Liver (tissue), 9 donors: Measurements from ENCODE around the gene DBNDD2. TPM values are rescaled to one million over a fixed set of nuclear protein-coding genes. Genes with fewer than 3 reads are reported as not detected.

Source experiments
- DNase-seq: peaks from one replicate; pipeline ENCODE4 v3.0.0-alpha.2; 2017; ENCODE audit warnings: low spot score
- H3K27ac ChIP-seq, 2 donors: one replicate each; pipeline ENCODE4 v1.7.0; 2013; ENCODE audit warnings: inconsistent platforms in 2 of 2, low read length in 2 of 2, control low read depth in 1 of 2, low read depth in 1 of 2, mild to moderate bottlenecking in 1 of 2
- H3K27me3 ChIP-seq, 4 donors: one replicate each; pipeline versions ENCODE4 v1.6.1 to v1.7.0; 2013; ENCODE audit warnings: low read length in 3 of 4, inconsistent platforms in 1 of 4, mild to moderate bottlenecking in 1 of 4, moderate library complexity in 1 of 4; ENCODE audit not compliant: control insufficient read depth in 4 of 4, insufficient read depth in 4 of 4
- H3K36me3 ChIP-seq, 4 donors: one replicate each; pipeline versions ENCODE4 v1.6.1 to v1.7.0; 2013; ENCODE audit warnings: low read length in 3 of 4, mild to moderate bottlenecking in 3 of 4, low read depth in 1 of 4, moderate library complexity in 1 of 4; ENCODE audit not compliant: control insufficient read depth in 4 of 4, insufficient read depth in 3 of 4
- H3K4me1 ChIP-seq, 4 donors: one replicate each; pipeline versions ENCODE4 v1.6.1 to v1.7.0; 2013; ENCODE audit warnings: low read length in 3 of 4, mild to moderate bottlenecking in 3 of 4, moderate library complexity in 1 of 4; ENCODE audit not compliant: control insufficient read depth in 4 of 4, insufficient read depth in 4 of 4
- H3K4me3 ChIP-seq, 3 donors: one replicate each; pipeline versions ENCODE4 v1.6.1 to v1.7.0; 2013; ENCODE audit warnings: low read length in 3 of 3, control low read depth in 1 of 3, low read depth in 1 of 3, mild to moderate bottlenecking in 1 of 3
- H3K9ac ChIP-seq, 2 donors: one replicate each; pipeline ENCODE4 v1.7.0; 2013; ENCODE audit warnings: low read length in 2 of 2, mild to moderate bottlenecking in 2 of 2, moderate library complexity in 2 of 2, control low read depth in 1 of 2, low read depth in 1 of 2
- H3K9me3 ChIP-seq, 4 donors: one replicate each; pipeline versions ENCODE4 v1.6.1 to v1.7.0; 2013; ENCODE audit warnings: low read length in 3 of 4; ENCODE audit not compliant: control insufficient read depth in 4 of 4
- ATF3 ChIP-seq: IDR thresholded peaks from 2 replicates; pipeline ENCODE4 v1.6.1; 2016; ENCODE audit warnings: antibody characterized with exemption
- EGR1 ChIP-seq, 2 donors: IDR thresholded peaks; 2 replicates each; pipeline ENCODE4 v1.6.1; 2016 to 2018; ENCODE audit warnings: antibody characterized with exemption in 2 of 2, low read depth in 2 of 2
- FOXA1 ChIP-seq: IDR thresholded peaks from 2 replicates; pipeline ENCODE4 v1.6.1; 2016; ENCODE audit warnings: antibody characterized with exemption
- FOXA2 ChIP-seq: IDR thresholded peaks from 2 replicates; pipeline ENCODE4 v1.6.1; 2016; ENCODE audit warnings: antibody characterized with exemption
- GABPA ChIP-seq, 2 donors: IDR thresholded peaks in 1 of 2; conservative IDR thresholded peaks in 1 of 2; 2 replicates each; pipeline ENCODE4 v1.6.1; 2016; ENCODE audit warnings: antibody characterized with exemption in 2 of 2, mild to moderate bottlenecking in 1 of 2, moderate library complexity in 1 of 2
- HNF4A ChIP-seq, 2 donors: conservative IDR thresholded peaks; 2 replicates each; pipeline ENCODE4 v1.6.1; 2016; ENCODE audit warnings: antibody characterized with exemption in 2 of 2, mild to moderate bottlenecking in 2 of 2
- HNF4G ChIP-seq: IDR thresholded peaks from 2 replicates; pipeline ENCODE4 v1.6.1; 2016; ENCODE audit warnings: antibody characterized with exemption
- JUND ChIP-seq, 2 donors: IDR thresholded peaks; 2 replicates each; pipeline ENCODE4 v1.6.1; 2016; ENCODE audit warnings: antibody characterized with exemption in 2 of 2
- MAX ChIP-seq: IDR thresholded peaks from 2 replicates; pipeline ENCODE4 v1.6.1; 2016; ENCODE audit warnings: antibody characterized with exemption
- NR2F2 ChIP-seq: IDR thresholded peaks from 2 replicates; pipeline ENCODE4 v1.6.1; 2016; ENCODE audit warnings: antibody characterized with exemption
- RAD21 ChIP-seq, 2 donors: IDR thresholded peaks; 2 replicates each; pipeline ENCODE4 v1.6.1; 2016; ENCODE audit warnings: antibody characterized with exemption in 2 of 2, mild to moderate bottlenecking in 2 of 2
- REST ChIP-seq: IDR thresholded peaks from 2 replicates; pipeline ENCODE4 v1.6.1; 2016; ENCODE audit warnings: antibody characterized with exemption, mild to moderate bottlenecking
- RXRA ChIP-seq, 2 donors: IDR thresholded peaks; 2 replicates each; pipeline ENCODE4 v1.6.1; 2017 to 2018; ENCODE audit warnings: antibody characterized with exemption in 2 of 2, mild to moderate bottlenecking in 1 of 2
- SP1 ChIP-seq: IDR thresholded peaks from 2 replicates; pipeline ENCODE4 v1.6.1; 2018; ENCODE audit warnings: antibody characterized with exemption, mild to moderate bottlenecking
- TAF1 ChIP-seq: conservative IDR thresholded peaks from 2 replicates; pipeline ENCODE4 v1.6.1; 2016; ENCODE audit warnings: antibody characterized with exemption, mild to moderate bottlenecking
- YY1 ChIP-seq: IDR thresholded peaks from 2 replicates; pipeline ENCODE4 v1.6.1; 2016; ENCODE audit warnings: antibody characterized with exemption, mild to moderate bottlenecking
- ZBTB33 ChIP-seq: IDR thresholded peaks from 2 replicates; pipeline ENCODE4 v1.6.1; 2016; ENCODE audit warnings: antibody characterized with exemption
- WGBS: extraction: QIAGEN DNeasy Blood & Tissue Kit; methylation state at CpG from one replicate; pipeline ENCODE4 v1.1.7; 2013; 5-methylcytosine and 5-hydroxymethylcytosine counted together
- polyA plus RNA-seq, 2 donors: library from polyadenylated mRNA; stranded (reverse) in 1 of 2; unstranded in 1 of 2; fragments of 200-250 nt in 1 of 2; fragments of >200 nt in 1 of 2; fragmentation: Nextera tagmentation in 1 of 2; extraction: Ambion mirVana in 1 of 2; gene quantifications; one replicate each; pipeline versions ENCODE4 v1.2.1 to v1.2.3, GENCODE V29; 2013 to 2015
- total RNA-seq, 2 donors: library from RNA; depleted of rRNA; stranded (reverse); fragments of >200 nt; gene quantifications; one replicate each; pipeline ENCODE4 v1.2.3, GENCODE V29; 2014
- TF ChIP-seq, protein P1 (sequence below): fragments of 150-350 bp; IDR thresholded peaks from 2 replicates; pipeline ENCODE4 v1.5.1; 2017; ENCODE audit warnings: improper control_type of control experiment, low read depth, low read length; ENCODE audit not compliant: missing input control
- donor health status: healthy.
- donor health status: healthy.
- donor health status: healthy.
- donor health status: healthy.
- donor health status: healthy.

Gene DBNDD2
- total and polyA plus RNA-seq, 4 donors = 2.1 to 4.6 (median 2.7) TPM

DNA sequence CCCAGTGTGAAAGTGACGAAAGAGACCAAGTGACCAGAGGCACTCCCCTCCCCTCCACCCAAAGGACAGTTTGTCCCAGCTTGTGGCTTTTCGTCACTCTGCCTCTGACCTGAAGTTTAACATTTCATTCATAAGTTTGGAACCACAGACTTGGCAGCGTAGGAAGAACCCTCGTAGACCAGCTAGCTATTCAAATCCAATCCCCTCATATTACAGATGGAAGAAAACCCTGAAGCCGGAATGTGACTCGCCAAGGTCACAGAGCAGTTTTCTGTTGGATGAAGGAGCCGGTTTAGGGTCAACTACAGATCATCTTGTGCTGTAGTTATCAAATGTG lies 49.1 kb upstream of the DBNDD2 start (continued):
- TF ChIP-seq REST (no peak), MAX (no peak), FOXA1 (no peak), JUND (IDR thresholded peaks at IDR 0.05) (peak; percentile 67 to 74), ATF3 (peak; percentile 91)

GRCh38 chr20:45359406-45360148 lies 48.5 kb upstream of the DBNDD2 start:
- H3K9ac ChIP-seq = peak overlapping the region; percentile 20 to 92

More at GRCh38 chr20:45359406-45360148, 48.5 kb upstream of the DBNDD2 start:
- Histone ChIP-seq H3K4me1 (peaks cover 16 to 52% (median 39%) of the 10 kb centered on the region in 4 donors), H3K4me3 (no peak overlapping the region), H3K36me3 (no peaks in the 10 kb centered on the region), H3K9me3 (no peaks in the 10 kb centered on the region), H3K27ac (peak overlapping the region; percentile 98), H3K27me3 (no peaks in the 10 kb centered on the region)
- TF ChIP-seq HNF4A (conservative IDR thresholded peaks at IDR 0.05) (peak; percentile 32 to 66), MAX (peak; percentile 20), RXRA (IDR thresholded peaks at IDR 0.05) (peak; percentile 73 to 79), EGR1 (IDR thresholded peaks at IDR 0.05; ENCODE audit: low read depth in 2 of 2) (peak in 1 of 2 donors; percentile 35), FOXA2 (no peak), RAD21 (IDR thresholded peaks at IDR 0.05) (peak in 1 of 2 donors; percentile 8), JUND (IDR thresholded peaks at IDR 0.05) (peak; percentile 69 to 88), TAF1 (no peak), GABPA (IDR thresholded peaks at IDR 0.05 in 1 of 2, conservative IDR thresholded peaks at IDR 0.05 in 1 of 2) (peak in 1 of 2 donors; percentile 9), NR2F2 (no peak), SP1 (peak; percentile 74), HNF4G (no peak), ZBTB33 (no peak), YY1 (no peak), ATF3 (peak; percentile 90)
- TF ChIP-seq, protein P1, sequence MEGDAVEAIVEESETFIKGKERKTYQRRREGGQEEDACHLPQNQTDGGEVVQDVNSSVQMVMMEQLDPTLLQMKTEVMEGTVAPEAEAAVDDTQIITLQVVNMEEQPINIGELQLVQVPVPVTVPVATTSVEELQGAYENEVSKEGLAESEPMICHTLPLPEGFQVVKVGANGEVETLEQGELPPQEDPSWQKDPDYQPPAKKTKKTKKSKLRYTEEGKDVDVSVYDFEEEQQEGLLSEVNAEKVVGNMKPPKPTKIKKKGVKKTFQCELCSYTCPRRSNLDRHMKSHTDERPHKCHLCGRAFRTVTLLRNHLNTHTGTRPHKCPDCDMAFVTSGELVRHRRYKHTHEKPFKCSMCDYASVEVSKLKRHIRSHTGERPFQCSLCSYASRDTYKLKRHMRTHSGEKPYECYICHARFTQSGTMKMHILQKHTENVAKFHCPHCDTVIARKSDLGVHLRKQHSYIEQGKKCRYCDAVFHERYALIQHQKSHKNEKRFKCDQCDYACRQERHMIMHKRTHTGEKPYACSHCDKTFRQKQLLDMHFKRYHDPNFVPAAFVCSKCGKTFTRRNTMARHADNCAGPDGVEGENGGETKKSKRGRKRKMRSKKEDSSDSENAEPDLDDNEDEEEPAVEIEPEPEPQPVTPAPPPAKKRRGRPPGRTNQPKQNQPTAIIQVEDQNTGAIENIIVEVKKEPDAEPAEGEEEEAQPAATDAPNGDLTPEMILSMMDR = no peak
- 25% methylated on average over 9 of the region's 9 CpGs for WGBS
- no peak for DNase-seq
